Measurements from ENCODE around the gene CEP164. TPM values are rescaled to one million over a fixed set of nuclear protein-coding genes. Genes with fewer than 3 reads are reported as not detected.

Gene CEP164
- polyA plus RNA-seq, 1 donor from 2014 or later = 27.4 TPM

- no peaks in the 10 kb centered on the region for H3F3A ChIP-seq (ENCODE audit: insufficient read depth, low read length, poor library complexity, severe bottlenecking)
- no peak overlapping the region for H3K9ac ChIP-seq (ENCODE audit: low read length)
- H3K27ac ChIP-seq (ENCODE audit: low read length) = no peak overlapping the region
- H3K9me3 ChIP-seq (ENCODE audit: low read length) = no peaks in the 10 kb centered on the region
- H3K36me3 ChIP-seq (ENCODE audit: insufficient read depth, low read length) = no peaks in the 10 kb centered on the region
- H3K27me3 ChIP-seq (ENCODE audit: insufficient read depth, low read depth, low read length) = no peaks in the 10 kb centered on the region
- no peaks in the 10 kb centered on the region for H4K20me1 ChIP-seq (ENCODE audit: insufficient read depth)
- no peak overlapping the region for H3K4me2 ChIP-seq (ENCODE audit: low read length)
- H3K79me2 ChIP-seq (replicated peaks; ENCODE audit: insufficient read depth, low read length) = no peaks in the 10 kb centered on the region
- H3K9me2 ChIP-seq (ENCODE audit: insufficient read depth, low read length) = no peaks in the 10 kb centered on the region
- TF ChIP-seq CTCF (IDR thresholded peaks at IDR 0.05; ENCODE audit: poor library complexity, severe bottlenecking) = no peak
- no peak for TF ChIP-seq TAF1 (IDR thresholded peaks at IDR 0.05; ENCODE audit: low read depth)
- no peak for TF ChIP-seq POLR2AphosphoS5 (IDR thresholded peaks at IDR 0.05)
- TF ChIP-seq REST (IDR thresholded peaks at IDR 0.05; ENCODE audit: borderline replicate concordance) = no peak
- no peak for TF ChIP-seq EZH2 (IDR thresholded peaks at IDR 0.05; ENCODE audit: borderline replicate concordance, insufficient read depth, low read length, poor library complexity, severe bottlenecking)
- TF ChIP-seq RAD21 (conservative IDR thresholded peaks at IDR 0.05) = no peak
- no peak for TF ChIP-seq EP300 (conservative IDR thresholded peaks at IDR 0.05; ENCODE audit: poor library complexity, severe bottlenecking)
- TF ChIP-seq MXI1 (conservative IDR thresholded peaks at IDR 0.05; ENCODE audit: poor library complexity, severe bottlenecking) = no peak
- H2AFZ ChIP-seq (ENCODE audit: low read depth, low read length) = no peak overlapping the region
- H3K4me3 ChIP-seq (ENCODE audit: low read length) = no peak overlapping the region
Observed at GRCh38 chr11:117425679-117426296, 98.1 kb downstream of the CEP164 start.

GRCh38 chr11:117426297-117426685 is 98.6 kb downstream of the CEP164 start:
- Histone ChIP-seq H3K36me3 (ENCODE audit: insufficient read depth, low read length) (no peaks in the 10 kb centered on the region), H2AFZ (ENCODE audit: low read depth, low read length) (no peak overlapping the region), H3K4me2 (ENCODE audit: low read length) (no peak overlapping the region), H3K27ac (ENCODE audit: low read length) (no peak overlapping the region), H3F3A (ENCODE audit: insufficient read depth, low read length, poor library complexity, severe bottlenecking) (no peaks in the 10 kb centered on the region), H3K9me2 (ENCODE audit: insufficient read depth, low read length) (no peaks in the 10 kb centered on the region), H3K4me3 (ENCODE audit: low read length) (no peak overlapping the region), H3K9me3 (ENCODE audit: low read length) (no peaks in the 10 kb centered on the region), H3K27me3 (ENCODE audit: insufficient read depth, low read depth, low read length) (no peaks in the 10 kb centered on the region), H3K79me2 (replicated peaks; ENCODE audit: insufficient read depth, low read length) (no peaks in the 10 kb centered on the region), H3K9ac (ENCODE audit: low read length) (no peak overlapping the region), H4K20me1 (ENCODE audit: insufficient read depth) (no peaks in the 10 kb centered on the region)
- TF ChIP-seq EP300 (conservative IDR thresholded peaks at IDR 0.05; ENCODE audit: poor library complexity, severe bottlenecking) (peak; percentile 51), REST (IDR thresholded peaks at IDR 0.05; ENCODE audit: borderline replicate concordance) (no peak), CTCF (IDR thresholded peaks at IDR 0.05; ENCODE audit: poor library complexity, severe bottlenecking) (peak; percentile 98), RAD21 (conservative IDR thresholded peaks at IDR 0.05) (peak; percentile 99), SMC3 (conservative IDR thresholded peaks at IDR 0.05; ENCODE audit: poor library complexity) (peak; percentile 100)
